B cell (primary cell): ENCODE results near the gene AKIP1.

Source experiments
- CTCF ChIP-seq: fragments of 200-600 bp; IDR thresholded peaks from one replicate; pipeline ENCODE4 v1.8.0; 2022; ENCODE audit warnings: antibody characterized with exemption, mild to moderate bottlenecking
- EZH2 ChIP-seq: IDR thresholded peaks from 2 replicates; pipeline ENCODE4 v1.6.1; 2012; ENCODE audit warnings: borderline replicate concordance, low read depth, mild to moderate bottlenecking, moderate library complexity, low read length; ENCODE audit not compliant: insufficient read depth, poor library complexity, severe bottlenecking

DNA sequence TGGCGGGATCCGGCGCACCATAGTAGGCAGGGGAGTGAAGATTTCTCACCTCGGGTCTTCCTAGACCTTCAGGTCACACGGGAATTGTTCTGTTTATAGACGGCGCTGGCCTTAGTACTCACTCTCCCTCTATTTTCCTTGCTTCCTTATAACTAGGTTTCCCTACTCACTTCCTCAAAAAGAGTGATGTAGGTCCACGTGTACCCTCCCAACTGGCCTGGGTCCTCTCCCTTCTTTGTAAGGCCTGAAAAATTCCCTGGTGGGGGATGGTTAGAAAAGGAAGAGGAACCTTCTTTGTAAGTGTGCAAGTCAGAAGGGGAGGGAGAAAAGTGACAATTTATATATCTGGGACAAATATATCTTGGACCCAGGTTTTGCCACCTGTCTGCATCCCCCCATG, 56.2 kb downstream of the AKIP1 start:
- TF ChIP-seq CTCF = no peak
- TF ChIP-seq EZH2 = no peak
